Chondrocyte (in vitro differentiated cells): ENCODE results near the gene TMEM255A. TPM values are rescaled to one million over a fixed set of nuclear protein-coding genes. Genes with fewer than 3 reads are reported as not detected.

Experiments
- DNase-seq: peaks from one replicate; pipeline ENCODE4 v3.0.0; 2021; ENCODE audit warnings: mixed read lengths, low spot score
- H3K27ac Mint-ChIP-seq: one replicate; pipeline ENCODE4 v1.8.0; 2021; ENCODE audit warnings: mild to moderate bottlenecking, moderate library complexity, mixed read lengths; ENCODE audit not compliant: unreplicated experiment
- H3K27me3 Mint-ChIP-seq: 2 replicates; pipeline ENCODE4 v1.8.0; 2021; ENCODE audit warnings: low read depth, mixed read lengths
- H3K36me3 Mint-ChIP-seq: 2 replicates; pipeline ENCODE4 v1.8.0; 2021; ENCODE audit warnings: low read depth, mixed read lengths
- H3K4me1 Mint-ChIP-seq: 2 replicates; pipeline ENCODE4 v1.8.0; 2021; ENCODE audit warnings: low read depth, mild to moderate bottlenecking, mixed read lengths
- H3K4me3 Mint-ChIP-seq: one replicate; pipeline ENCODE4 v1.8.0; 2021; ENCODE audit warnings: mild to moderate bottlenecking, moderate library complexity, mixed read lengths; ENCODE audit not compliant: unreplicated experiment
- H3K9me3 Mint-ChIP-seq: 2 replicates; pipeline ENCODE4 v1.8.0; 2021; ENCODE audit warnings: low read depth, mixed read lengths
- total RNA-seq: library from RNA; stranded (reverse); gene quantifications from 3 replicates; pipeline ENCODE4 v1.2.1, GENCODE V29; 2021
- TF ChIP-seq, protein P1 (sequence below): fragments of 200-600 bp; sonication (generic); IDR thresholded peaks from 2 replicates; pipeline ENCODE4 v1.5.0; 2021; ENCODE audit warnings: antibody characterized with exemption, mild to moderate bottlenecking, moderate library complexity

TMEM255A gene
- total RNA-seq, 1 donor from 2014 or later: 0.10 TPM

- no peaks in the 10 kb centered on the region for H3K4me1 Mint-ChIP-seq
- TF ChIP-seq, protein P1, sequence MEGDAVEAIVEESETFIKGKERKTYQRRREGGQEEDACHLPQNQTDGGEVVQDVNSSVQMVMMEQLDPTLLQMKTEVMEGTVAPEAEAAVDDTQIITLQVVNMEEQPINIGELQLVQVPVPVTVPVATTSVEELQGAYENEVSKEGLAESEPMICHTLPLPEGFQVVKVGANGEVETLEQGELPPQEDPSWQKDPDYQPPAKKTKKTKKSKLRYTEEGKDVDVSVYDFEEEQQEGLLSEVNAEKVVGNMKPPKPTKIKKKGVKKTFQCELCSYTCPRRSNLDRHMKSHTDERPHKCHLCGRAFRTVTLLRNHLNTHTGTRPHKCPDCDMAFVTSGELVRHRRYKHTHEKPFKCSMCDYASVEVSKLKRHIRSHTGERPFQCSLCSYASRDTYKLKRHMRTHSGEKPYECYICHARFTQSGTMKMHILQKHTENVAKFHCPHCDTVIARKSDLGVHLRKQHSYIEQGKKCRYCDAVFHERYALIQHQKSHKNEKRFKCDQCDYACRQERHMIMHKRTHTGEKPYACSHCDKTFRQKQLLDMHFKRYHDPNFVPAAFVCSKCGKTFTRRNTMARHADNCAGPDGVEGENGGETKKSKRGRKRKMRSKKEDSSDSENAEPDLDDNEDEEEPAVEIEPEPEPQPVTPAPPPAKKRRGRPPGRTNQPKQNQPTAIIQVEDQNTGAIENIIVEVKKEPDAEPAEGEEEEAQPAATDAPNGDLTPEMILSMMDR: no peak
- H3K27ac Mint-ChIP-seq: no peak overlapping the region
- peaks cover 5% of the 10 kb centered on the region for H3K27me3 Mint-ChIP-seq
- no peak for DNase-seq
- no peak overlapping the region for H3K4me3 Mint-ChIP-seq
- H3K36me3 Mint-ChIP-seq: no peaks in the 10 kb centered on the region
- peaks cover 32% of the 10 kb centered on the region for H3K9me3 Mint-ChIP-seq
Measured at GRCh38 chrX:120331116-120331515, 19.9 kb upstream of the TMEM255A start.

GRCh38 chrX:120321520-120322281 is 10.4 kb upstream of the TMEM255A start:
- H3K9me3 Mint-ChIP-seq: peaks cover 3% of the 10 kb centered on the region
- no peak overlapping the region for H3K4me3 Mint-ChIP-seq
- TF ChIP-seq, protein P1: no peak
- no peak for DNase-seq
- H3K27ac Mint-ChIP-seq: no peak overlapping the region
- no peaks in the 10 kb centered on the region for H3K4me1 Mint-ChIP-seq
- no peaks in the 10 kb centered on the region for H3K36me3 Mint-ChIP-seq
- peaks cover 18% of the 10 kb centered on the region for H3K27me3 Mint-ChIP-seq

DNA sequence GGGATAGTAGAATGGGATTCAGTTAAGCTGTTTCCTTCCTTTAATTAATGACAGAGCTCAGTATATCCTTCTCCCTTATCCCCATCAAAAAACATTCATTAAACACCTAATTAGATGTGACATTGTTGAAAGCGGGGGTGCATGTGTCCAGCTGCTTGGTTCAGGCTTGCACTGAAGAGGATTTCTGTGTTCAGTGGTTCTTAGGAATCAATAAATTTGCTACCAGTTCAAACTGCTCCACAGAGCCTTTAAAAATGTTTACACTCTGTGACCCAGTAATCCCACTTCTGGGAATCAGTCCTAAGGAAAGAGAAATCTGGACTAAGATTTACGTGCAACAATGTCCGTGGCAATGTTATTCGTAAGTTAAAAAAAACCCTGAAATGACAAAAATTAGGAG is 7.2 kb upstream of the TMEM255A start:
- TF ChIP-seq, protein P1: no peak
- no peaks in the 10 kb centered on the region for H3K4me1 Mint-ChIP-seq
- no peak for DNase-seq
- H3K36me3 Mint-ChIP-seq: no peaks in the 10 kb centered on the region
- no peak overlapping the region for H3K27ac Mint-ChIP-seq
- no peaks in the 10 kb centered on the region for H3K9me3 Mint-ChIP-seq
- H3K27me3 Mint-ChIP-seq: peaks cover 25% of the 10 kb centered on the region
- no peak overlapping the region for H3K4me3 Mint-ChIP-seq

DNA sequence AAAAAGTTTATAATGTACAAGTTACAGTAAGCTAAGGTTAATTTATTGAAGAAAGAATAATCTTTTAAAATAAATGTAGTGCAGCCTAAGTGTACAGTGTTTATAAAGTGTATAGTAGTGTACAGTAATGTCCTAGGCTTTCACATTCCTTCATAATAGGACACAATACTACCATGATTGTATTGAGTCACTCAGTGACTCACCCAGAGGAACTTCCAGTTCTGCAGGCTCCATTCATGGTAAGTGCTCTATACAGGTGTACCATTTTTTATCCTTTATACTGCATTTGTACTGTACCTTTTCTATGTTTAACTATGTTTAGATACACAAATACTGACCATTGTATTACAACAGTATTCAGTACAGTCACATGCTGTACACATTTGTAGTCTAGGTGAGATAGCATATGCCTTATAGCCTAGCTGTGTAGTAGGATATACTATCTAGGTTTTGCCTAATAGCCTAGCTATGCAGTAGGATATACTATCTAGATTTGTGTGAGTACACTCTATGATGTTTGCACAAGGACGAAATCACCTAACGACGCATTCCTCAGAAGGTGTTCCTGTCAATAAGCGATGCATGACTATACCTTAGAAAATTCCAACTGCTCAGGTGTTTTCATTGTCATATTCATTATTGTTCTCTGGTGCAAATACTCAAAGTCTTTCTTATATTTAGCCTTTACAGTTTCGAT is 5.5 kb upstream of the TMEM255A start:
- Mint-ChIP-seq H3K27ac (no peak overlapping the region), H3K4me3 (no peak overlapping the region), H3K27me3 (peaks cover 32% of the 10 kb centered on the region), H3K36me3 (no peaks in the 10 kb centered on the region), H3K4me1 (no peaks in the 10 kb centered on the region), H3K9me3 (no peaks in the 10 kb centered on the region)
- TF ChIP-seq, protein P1: no peak
- DNase-seq: no peak

DNA sequence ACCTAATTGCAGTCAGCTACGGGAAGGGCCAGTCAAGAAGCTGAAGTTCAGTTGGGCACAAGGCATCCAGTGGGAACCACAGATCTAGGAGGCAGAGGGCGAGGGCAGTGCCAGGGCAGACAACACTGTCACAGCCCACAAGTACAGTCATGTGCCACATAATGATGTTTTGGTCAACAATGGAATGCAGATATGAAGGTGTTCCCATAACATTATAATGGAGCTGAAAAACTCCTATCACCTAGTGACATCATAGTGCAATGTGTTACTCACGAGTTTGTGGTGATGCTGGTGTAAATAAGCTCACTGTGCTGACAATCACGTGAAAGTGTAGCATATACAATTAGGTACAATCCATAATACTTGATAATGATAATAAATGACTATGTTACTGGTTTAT is 4.5 kb upstream of the TMEM255A start:
- no peaks in the 10 kb centered on the region for H3K9me3 Mint-ChIP-seq
- H3K27me3 Mint-ChIP-seq: peaks cover 31% of the 10 kb centered on the region
- H3K27ac Mint-ChIP-seq: no peak overlapping the region
- TF ChIP-seq, protein P1: no peak
- H3K36me3 Mint-ChIP-seq: no peaks in the 10 kb centered on the region
- no peak overlapping the region for H3K4me3 Mint-ChIP-seq
- DNase-seq: no peak
- H3K4me1 Mint-ChIP-seq: no peaks in the 10 kb centered on the region
